HG03571 (cell line): ENCODE measurements around the gene MYRFL.
"Not testable (repeated sequence)": the region's sequence is repeated elsewhere in the genome, so short reads cannot be mapped to it uniquely, and the experiment has no call there.

ENCODE experiments used
- ATAC-seq: cut with Tn5 transposase; IDR thresholded peaks from one replicate; pipeline ENCODE4 v1.9.1; 2021; ENCODE audit not compliant: unreplicated experiment

The MYRFL gene

DNA sequence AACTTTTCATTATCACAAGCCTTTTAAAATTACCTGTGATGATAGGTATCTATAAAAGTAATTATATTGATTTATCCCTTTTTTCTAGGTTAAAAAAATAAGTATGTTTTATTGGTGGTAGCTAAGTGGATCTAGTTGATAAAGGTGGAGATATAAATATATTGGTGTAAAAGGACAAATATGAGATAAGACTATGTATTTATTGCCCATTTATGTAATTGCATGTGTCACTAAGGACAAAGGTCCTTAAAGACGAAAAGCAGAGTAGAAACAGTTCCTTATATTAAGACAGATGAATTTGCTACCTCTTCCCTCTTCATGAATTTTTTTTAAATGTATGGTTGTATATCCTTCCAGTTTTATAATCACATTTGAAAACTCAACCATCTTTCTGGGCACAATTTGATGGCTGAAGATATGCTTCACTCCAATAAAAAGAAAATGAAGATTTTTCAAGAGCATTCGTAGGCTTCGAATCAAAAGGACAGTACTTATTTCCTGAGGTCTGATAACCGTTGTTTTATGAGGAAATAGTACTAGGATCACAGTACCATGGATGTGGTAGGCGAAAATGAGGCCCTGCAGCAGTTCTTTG, at the start of gene MYRFL:
Gene MYRFL, plus strand, starts transcription at position 262 of the 595 bp plus-strand sequence. Its CDS starts 291 bp downstream, at position 553.
- ATAC-seq, result no peak

- no peak for ATAC-seq
Observed at GRCh38 chr12:69779928-69780327, 45.1 kb upstream of the MYRFL start.

DNA sequence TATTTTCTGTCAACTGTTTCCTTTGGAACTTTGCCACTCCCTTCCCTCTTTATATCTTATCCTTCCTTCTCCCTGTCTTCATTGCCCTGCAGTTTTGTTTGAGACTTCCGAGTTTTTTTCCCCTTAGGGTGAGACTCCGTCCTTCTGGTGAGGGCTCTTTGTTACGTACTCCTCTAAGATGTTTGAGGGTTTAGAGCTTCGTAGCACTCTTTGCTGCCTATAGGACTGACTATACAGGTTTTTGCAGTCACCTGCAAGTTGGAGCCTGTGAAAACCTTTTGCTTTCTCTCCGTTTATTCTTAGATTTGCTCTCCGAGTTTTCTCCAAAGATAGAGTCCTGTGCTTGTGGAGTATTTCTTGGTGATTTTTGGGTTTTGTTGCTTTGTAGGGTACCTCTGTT, 41.7 kb upstream of the MYRFL start:
- no peak for ATAC-seq

DNA sequence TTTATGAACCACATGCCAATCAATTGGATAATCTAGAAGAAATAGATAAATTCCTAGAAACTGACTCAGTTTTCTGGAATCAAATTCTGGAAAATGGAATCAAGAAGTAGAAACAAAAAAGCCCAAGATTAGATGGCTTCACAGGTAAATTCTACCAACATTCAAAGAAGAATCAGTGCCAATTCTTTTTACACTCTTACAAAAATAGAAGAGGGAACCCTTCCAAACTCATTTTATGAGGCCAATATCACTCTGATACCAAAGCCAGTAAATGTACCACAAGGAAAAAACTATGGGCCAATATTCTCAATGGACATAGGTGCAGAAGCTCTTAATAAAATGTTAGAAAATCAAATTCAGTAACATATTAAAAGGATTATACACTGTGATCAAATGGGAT, 35.7 kb upstream of the MYRFL start:
- no peak for ATAC-seq

- ATAC-seq, result no peak
Observed at GRCh38 chr12:69792533-69792932, 32.5 kb upstream of the MYRFL start.

DNA sequence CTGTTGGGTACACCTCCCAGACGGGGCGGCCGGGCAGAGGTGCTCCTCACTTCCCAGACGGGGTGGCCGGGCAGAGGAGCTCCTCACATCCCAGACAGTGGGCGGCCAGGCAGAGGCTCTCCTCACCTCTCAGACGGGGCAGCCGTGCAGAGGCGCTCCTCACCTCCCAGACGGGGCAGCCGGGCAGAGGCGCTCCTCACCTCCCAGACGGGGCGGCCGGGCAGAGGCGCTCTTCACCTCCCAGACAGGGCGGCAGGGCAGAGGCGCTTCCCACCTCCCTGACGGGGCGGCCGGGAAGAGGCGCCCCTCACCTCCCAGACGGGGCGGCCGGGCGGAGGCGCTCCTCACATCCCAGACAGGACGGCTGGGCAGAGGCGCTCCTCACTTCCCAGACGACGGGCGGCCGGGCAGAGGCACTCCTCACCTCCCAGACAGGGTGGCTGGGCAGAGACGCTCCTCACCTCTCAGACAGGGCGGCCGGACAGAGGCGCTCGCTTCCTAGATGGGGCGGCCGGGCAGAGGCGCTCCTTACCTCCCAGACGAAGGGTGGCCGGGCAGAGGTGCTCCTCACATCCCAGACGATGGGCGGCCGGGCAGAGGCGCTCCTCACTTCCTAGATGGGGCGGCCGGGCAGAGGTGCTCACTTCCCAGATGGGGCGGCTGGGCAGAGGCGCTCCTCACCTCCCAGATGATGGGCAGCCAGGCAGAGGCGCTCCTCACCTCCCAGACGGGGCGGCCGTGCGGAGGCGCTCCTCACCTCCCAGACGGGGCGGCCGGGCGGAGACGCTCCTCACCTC, 17.7 kb upstream of the MYRFL start:
- ATAC-seq, result not testable (repeated sequence)

DNA sequence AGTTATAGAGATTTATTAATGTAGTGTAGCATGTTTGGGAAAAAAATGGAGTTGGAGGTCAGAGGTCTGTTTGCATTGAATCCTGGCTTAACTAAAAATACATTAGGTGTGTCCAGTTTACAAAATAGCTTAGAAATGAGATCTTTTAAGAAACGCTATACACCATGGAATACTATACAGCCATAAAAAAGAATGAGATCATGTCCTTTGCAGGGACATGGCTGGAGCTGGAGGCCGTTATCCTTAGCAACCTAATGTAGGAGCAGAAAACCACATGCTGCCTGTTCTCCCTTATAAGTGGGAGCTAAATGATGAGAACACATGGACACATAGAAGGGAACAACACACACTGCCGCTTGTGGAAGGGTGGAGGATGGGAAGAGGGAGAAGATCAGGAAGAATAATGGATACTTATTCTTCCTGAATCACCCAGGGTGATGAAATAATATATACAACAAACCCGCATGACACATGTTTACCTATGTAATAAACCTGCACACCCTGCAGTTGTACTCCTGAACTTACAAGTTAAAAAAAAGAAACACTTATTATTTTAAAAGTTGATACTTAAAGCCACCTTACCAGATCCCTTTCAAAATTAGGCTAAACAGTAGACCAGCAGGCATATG, 14.0 kb upstream of the MYRFL start:
- no peak for ATAC-seq

- no peak for ATAC-seq
Observed at GRCh38 chr12:69816082-69816481, 8.9 kb upstream of the MYRFL start.

DNA sequence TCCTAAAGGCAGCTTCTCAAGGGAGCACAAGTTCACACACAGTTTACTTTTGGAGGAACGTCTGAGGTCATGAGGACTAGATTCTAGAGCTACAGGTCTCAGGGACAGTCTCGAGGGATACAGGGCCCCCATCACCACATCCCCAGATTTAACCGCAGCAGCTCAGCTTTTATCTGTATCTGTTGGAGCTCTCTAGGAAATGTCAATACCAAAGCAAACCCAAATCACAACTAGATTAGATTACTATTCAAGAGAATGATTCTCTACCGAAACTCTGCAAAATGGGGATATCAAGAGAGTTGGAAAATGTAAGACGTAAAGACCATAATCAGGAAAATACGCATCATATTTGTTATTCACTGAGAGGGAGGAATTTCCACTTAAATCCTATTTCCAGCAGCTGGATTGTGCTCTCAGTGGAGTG, 4.0 kb upstream of the MYRFL start:
- ATAC-seq, result no peak

GRCh38 chr12:69821456-69822159, 3.4 kb upstream of the MYRFL start:
- no peak for ATAC-seq

DNA sequence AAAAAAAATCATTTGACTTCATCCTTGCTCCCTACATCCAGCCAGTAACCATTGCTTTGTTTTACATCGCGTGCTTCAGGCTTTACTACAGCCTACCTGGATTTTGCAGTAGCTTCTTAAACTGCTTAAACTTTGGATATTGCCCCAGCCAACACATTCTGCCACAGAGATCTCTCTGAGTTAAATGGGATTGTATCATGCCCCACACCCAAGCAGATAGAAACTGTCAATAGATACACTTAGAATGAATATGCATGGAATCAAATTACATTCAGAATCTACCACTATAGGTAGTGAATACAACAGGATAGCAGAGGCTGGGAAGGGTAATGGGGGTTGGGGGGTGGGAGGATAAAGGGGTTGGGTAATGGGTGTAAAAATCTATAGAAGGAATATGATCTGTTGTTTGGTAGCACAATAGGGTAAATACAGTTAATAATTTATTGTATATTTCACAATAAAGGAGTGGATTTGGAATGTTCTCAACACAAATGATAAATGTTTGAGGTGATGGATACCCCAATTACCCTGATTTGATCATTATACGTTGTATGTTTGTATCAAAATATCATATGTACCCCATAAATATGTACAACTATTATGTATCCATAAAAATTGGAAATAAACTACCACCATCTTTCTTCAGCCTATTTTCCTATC, 2.7 kb upstream of the MYRFL start:
- no peak for ATAC-seq

GRCh38 chr12:69824028-69824427, 999 bp upstream of the MYRFL start:
- ATAC-seq, result no peak

- no peak for ATAC-seq
Observed at GRCh38 chr12:69828897-69829296, 3.9 kb downstream of the MYRFL start.

- ATAC-seq, result no peak
Observed at GRCh38 chr12:69833696-69834095, 8.7 kb downstream of the MYRFL start.

DNA sequence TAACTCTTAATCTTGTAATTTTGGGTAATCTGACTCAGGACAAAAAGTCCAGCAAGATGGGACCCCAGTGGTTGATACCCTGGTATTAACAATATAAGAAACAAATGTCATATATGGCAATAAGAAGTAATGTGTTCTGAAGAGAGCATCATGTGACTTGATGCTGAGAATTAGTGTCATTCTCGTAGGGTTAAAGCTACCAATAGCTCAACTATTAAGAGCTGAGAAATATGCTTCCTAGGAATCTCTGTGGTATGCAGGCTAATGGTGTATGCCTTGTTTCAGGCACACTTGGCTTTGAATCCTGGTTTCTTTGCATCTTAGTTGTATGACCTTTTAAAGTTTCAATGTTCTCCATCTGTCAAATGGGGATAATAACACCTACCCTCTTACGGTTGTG, 9.1 kb downstream of the MYRFL start:
- ATAC-seq, result no peak

DNA sequence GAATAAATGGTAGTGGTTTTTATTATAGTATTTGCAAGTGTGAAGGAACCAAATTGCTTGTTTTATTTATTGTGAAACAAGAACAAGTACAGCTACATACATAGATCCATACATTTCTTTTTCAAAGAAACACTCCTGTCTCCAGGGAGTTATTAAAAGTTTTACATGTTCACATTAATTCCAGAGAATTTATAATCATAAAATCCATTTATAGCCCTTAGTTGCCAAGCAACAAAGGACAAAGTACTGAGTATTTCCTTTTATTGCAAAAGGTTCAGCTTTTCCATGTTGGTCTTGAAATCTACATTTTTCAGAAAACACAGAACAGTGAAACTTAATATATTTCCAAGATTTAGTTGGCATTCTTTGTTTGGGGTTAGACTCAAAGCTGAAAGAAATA, 9.5 kb downstream of the MYRFL start:
- no peak for ATAC-seq

DNA sequence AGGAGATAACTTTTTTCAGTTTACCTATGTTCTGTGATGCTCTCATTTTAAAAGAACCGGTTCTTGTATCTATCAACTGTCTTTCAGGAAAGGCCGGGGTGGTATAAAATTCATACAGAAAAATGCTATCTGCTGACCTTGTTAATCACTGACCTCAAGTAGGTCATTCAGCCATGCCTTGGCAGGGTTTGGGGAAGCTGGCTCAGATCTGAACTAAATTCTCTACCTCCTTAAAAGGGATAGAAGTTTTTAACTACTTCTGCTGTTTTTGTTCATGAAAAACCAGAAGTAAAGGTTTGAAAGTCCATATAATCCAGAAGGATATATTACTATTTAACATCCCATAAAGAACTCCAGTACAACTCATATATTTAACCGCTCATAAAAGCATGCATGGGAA, 10.1 kb downstream of the MYRFL start:
- ATAC-seq, result no peak

- ATAC-seq, result no peak
Observed at GRCh38 chr12:69836015-69836414, 11.0 kb downstream of the MYRFL start.

DNA sequence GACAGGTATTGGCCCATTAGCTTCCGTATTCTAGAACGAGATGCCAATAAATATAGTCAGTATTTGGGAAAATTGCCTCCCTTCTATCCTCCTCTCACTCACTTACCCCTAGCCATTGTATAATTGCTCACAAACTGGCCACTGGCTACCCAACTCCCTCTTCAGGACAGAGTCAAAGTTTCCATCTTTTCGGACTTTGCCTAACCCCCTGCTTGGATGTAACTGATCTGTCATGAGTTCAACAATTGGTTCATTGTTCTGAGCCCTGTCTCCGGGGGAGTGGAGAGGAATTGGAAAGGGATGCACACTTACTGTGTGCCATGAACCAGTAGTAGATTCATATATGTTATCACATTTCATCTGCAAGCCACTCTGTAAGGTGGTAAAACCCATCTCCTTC, 12.2 kb downstream of the MYRFL start:
- ATAC-seq, result no peak

GRCh38 chr12:69837657-69838415, 12.8 kb downstream of the MYRFL start:
- ATAC-seq, result no peak
